Common myeloid progenitor, CD34-positive (primary cell): ENCODE measurements around the gene RWDD1.

ENCODE experiments used
- CTCF ChIA-PET: fragments of 350-600 bp; sonication (Branson Sonifier 250); formaldehyde crosslinking; loops from one replicate; lab custom pipeline; 2021; ENCODE audit warnings: antibody characterized with exemption; lab: Charles Lee
- POLR2A ChIA-PET: fragments of 350-600 bp; sonication (Branson Sonifier 250); formaldehyde crosslinking; loops from one replicate; lab custom pipeline; 2021; ENCODE audit warnings: antibody characterized with exemption; lab: Charles Lee
- DNase-seq, 3 donors: peaks; one replicate each; pipeline versions ENCODE4 v3.0.0 to v3.0.0-alpha.2; 2013
- H3K27ac ChIP-seq, 2 experiments: 1 replicate in 1 of 2; 2 replicates in 1 of 2; pipeline ENCODE4 v1.7.0; 2013; ENCODE audit warnings: inconsistent platforms in 2 of 2, low read length in 2 of 2, mild to moderate bottlenecking in 2 of 2, low read depth in 1 of 2, moderate library complexity in 1 of 2; ENCODE audit not compliant: severe bottlenecking in 2 of 2, insufficient read depth in 1 of 2, poor library complexity in 1 of 2
- H3K27me3 ChIP-seq, 5 experiments: replicated peaks in 2 of 5; 1 replicate in 3 of 5; 2 replicates in 2 of 5; pipeline versions ENCODE4 v1.6.1 to v1.7.0; 2013; ENCODE audit warnings: low read length in 4 of 5, mild to moderate bottlenecking in 2 of 5, moderate library complexity in 2 of 5, inconsistent platforms in 1 of 5; ENCODE audit not compliant: insufficient read depth in 5 of 5, control insufficient read depth in 4 of 5
- H3K36me3 ChIP-seq, 4 experiments: 1 replicate in 2 of 4; 2 replicates in 2 of 4; pipeline versions ENCODE4 v1.6.1 to v1.7.0; 2013; ENCODE audit warnings: low read length in 3 of 4, control low read depth in 1 of 4, mild to moderate bottlenecking in 1 of 4; ENCODE audit not compliant: control insufficient read depth in 4 of 4, insufficient read depth in 4 of 4
- H3K4me1 ChIP-seq, 4 experiments: 1 replicate in 3 of 4; 2 replicates in 1 of 4; pipeline versions ENCODE4 v1.6.1 to v1.7.1; 2013; ENCODE audit warnings: low read length in 3 of 4, mild to moderate bottlenecking in 3 of 4, control low read depth in 1 of 4, inconsistent platforms in 1 of 4, moderate library complexity in 1 of 4; ENCODE audit not compliant: control insufficient read depth in 4 of 4, insufficient read depth in 4 of 4; ENCODE audit errors: control extremely low read depth in 1 of 4
- H3K4me3 ChIP-seq, 7 experiments: 1 replicate in 4 of 7; 2 replicates in 3 of 7; pipeline versions ENCODE4 v1.5.1 to v1.7.0; 2013; ENCODE audit warnings: mild to moderate bottlenecking in 7 of 7, low read length in 6 of 7, moderate library complexity in 6 of 7, inconsistent platforms in 2 of 7, low read depth in 2 of 7, control low read depth in 1 of 7; ENCODE audit not compliant: insufficient read depth in 4 of 7, control insufficient read depth in 1 of 7; ENCODE audit errors: extremely low read depth in 1 of 7
- H3K9me3 ChIP-seq, 5 experiments: 1 replicate in 4 of 5; 2 replicates in 1 of 5; pipeline versions ENCODE4 v1.6.1 to v1.7.1; 2013; ENCODE audit warnings: low read length in 4 of 5, mild to moderate bottlenecking in 2 of 5, inconsistent platforms in 1 of 5, low read depth in 1 of 5, moderate library complexity in 1 of 5; ENCODE audit not compliant: control insufficient read depth in 4 of 5, insufficient read depth in 2 of 5; ENCODE audit errors: control extremely low read depth in 1 of 5
- WGBS: methylation state at CpG from one replicate; pipeline ENCODE4 v1.1.5; 2013; ENCODE audit not compliant: insufficient coverage; 5-methylcytosine and 5-hydroxymethylcytosine counted together

RWDD1 gene

GRCh38 chr6:116564921-116565872, 6.1 kb upstream of the RWDD1 start:
- Histone ChIP-seq H3K4me1 (peaks cover 12 to 22% (median 19%) of the 10 kb centered on the region in 4 experiments), H3K27ac (no peak overlapping the region), H3K4me3 (peak overlapping the region in 5 of 7 experiments; percentile 26 to 77 (median 55)), H3K9me3 (no peaks in the 10 kb centered on the region), H3K27me3 (peaks cover 0 to 2% (median 0%) of the 10 kb centered on the region in 5 experiments), H3K36me3 (no peaks in the 10 kb centered on the region)
- POLR2A ChIA-PET = interaction anchor here (0.6 kb wide), 1 partner anchor 23 kb away, joined by 3 read pairs; no protein-coding TSS in a partner anchor
- DNase-seq = peak; percentile 24 to 64 (median 47)
- 57% methylated on average over 37 of the region's 42 CpGs for WGBS
- CTCF ChIA-PET = interaction anchor here (0.7 to 4.3 kb wide), 8 partner anchors 12 to 297 kb away, joined by 3 to 40 read pairs (median 4); partner anchors contain the start of gene CALHM5

DNA sequence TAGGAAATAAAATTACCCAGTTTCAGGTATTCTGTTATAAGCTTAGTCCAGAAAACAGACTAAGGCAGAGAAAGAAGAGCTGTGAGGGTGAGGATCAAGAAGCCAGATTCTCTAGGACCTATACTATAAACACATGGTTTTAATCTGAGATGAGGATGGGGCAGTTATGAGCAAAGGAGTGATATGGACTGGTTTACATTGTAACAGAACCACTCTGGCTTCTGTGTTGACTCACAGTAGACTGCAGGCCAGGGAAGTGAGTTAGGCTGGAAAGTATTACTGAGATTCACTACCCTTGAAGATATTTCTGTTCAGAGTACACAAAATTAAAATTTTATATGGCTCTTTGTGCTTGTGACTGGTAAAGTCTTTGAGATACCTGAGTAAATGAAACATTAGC, 3.2 kb upstream of the RWDD1 start:
- Histone ChIP-seq H3K9me3 (no peaks in the 10 kb centered on the region), H3K27me3 (peaks cover 0 to 2% (median 0%) of the 10 kb centered on the region in 5 experiments), H3K36me3 (no peaks in the 10 kb centered on the region), H3K4me3 (no peak overlapping the region), H3K27ac (no peak overlapping the region), H3K4me1 (peaks cover 24 to 41% (median 36%) of the 10 kb centered on the region in 4 experiments)
- ChIA-PET POLR2A (no interaction called here), CTCF (interaction anchor here (1.8 kb wide), 1 partner anchor 280 kb away, joined by 4 read pairs; no protein-coding TSS in a partner anchor)
- DNase-seq = no peak

GRCh38 chr6:116568821-116569755, 2.2 kb upstream of the RWDD1 start:
- 50% methylated on average over 4 of the region's 7 CpGs for WGBS
- Histone ChIP-seq H3K36me3 (no peaks in the 10 kb centered on the region), H3K27me3 (no peaks in the 10 kb centered on the region), H3K9me3 (no peaks in the 10 kb centered on the region), H3K4me1 (peaks cover 24 to 45% (median 38%) of the 10 kb centered on the region in 4 experiments), H3K4me3 (no peak overlapping the region), H3K27ac (peak overlapping the region in 1 of 2 experiments; percentile 50)
- ChIA-PET CTCF (interaction anchor here (1.4 to 5.2 kb wide), 5 partner anchors 10 to 301 kb away, joined by 3 to 36 read pairs (median 4); no protein-coding TSS in a partner anchor), POLR2A (no interaction called here)
- peak in 2 of 3 donors; percentile 49 to 64 for DNase-seq

- no peak for DNase-seq
- H3K27ac ChIP-seq = peak overlapping the region; percentile 92 to 97
- ChIA-PET POLR2A (interaction anchor here (0.9 to 1.4 kb wide), 3 partner anchors 46 to 292 kb away, joined by 3 to 6 read pairs (median 3); partner anchors contain the start of gene TSPYL1), CTCF (interaction anchor here (0.6 to 5.2 kb wide), 11 partner anchors 8 to 452 kb away, joined by 3 to 36 read pairs (median 4); partner anchors contain the start of gene KPNA5)
- peaks cover 0 to 11% (median 5%) of the 10 kb centered on the region in 4 experiments for H3K36me3 ChIP-seq
- whole genome bisulfite sequencing = no CpG with 5 or more reads among the region's 12 CpGs
- no peaks in the 10 kb centered on the region for H3K9me3 ChIP-seq
- H3K27me3 ChIP-seq = no peaks in the 10 kb centered on the region
- H3K4me1 ChIP-seq = peaks cover 24 to 37% (median 32%) of the 10 kb centered on the region in 4 experiments
- peak overlapping the region; percentile 82 to 100 (median 97) for H3K4me3 ChIP-seq
Observed at GRCh38 chr6:116571683-116572000, 338 bp downstream of the RWDD1 start.

GRCh38 chr6:116572162-116572561, 858 bp downstream of the RWDD1 start:
- H3K36me3 ChIP-seq = peaks cover 0 to 13% (median 10%) of the 10 kb centered on the region in 4 experiments
- no peaks in the 10 kb centered on the region for H3K27me3 ChIP-seq
- peak overlapping the region in 6 of 7 experiments; percentile 96 to 100 (median 97) for H3K4me3 ChIP-seq
- WGBS = 0% methylated on average over 4 of the region's 7 CpGs
- CTCF ChIA-PET = interaction anchor here (0.6 to 5.2 kb wide), 7 partner anchors 9 to 453 kb away, joined by 3 to 36 read pairs (median 11); no protein-coding TSS in a partner anchor
- no peaks in the 10 kb centered on the region for H3K9me3 ChIP-seq
- DNase-seq = peak in 2 of 3 donors; percentile 17 to 26
- H3K4me1 ChIP-seq = peaks cover 24 to 37% (median 32%) of the 10 kb centered on the region in 4 experiments
- H3K27ac ChIP-seq = peak overlapping the region; percentile 92 to 97
- POLR2A ChIA-PET = interaction anchor here (0.9 to 1.0 kb wide), 2 partner anchors 46 to 95 kb away, joined by 3 read pairs; no protein-coding TSS in a partner anchor

DNA sequence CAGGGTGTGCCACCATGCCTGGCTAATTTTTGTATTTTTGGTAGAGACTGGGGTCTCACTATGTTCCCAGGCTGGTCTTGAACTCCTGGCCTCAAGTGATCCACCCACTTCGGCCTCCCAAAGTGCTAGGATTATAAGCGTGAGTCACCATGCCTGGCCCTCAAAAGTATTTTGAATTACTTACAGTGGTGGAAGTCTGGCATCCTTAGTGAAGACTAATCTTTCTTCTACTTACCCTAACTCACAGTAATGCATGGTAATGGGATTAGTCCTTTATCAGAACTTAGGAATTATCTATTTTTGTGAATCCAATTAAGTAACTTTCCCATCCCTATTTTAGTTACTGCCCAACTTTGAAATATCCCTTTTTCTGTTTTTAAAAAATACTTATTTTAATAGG, 3.9 kb downstream of the RWDD1 start:
- H3K9me3 ChIP-seq = no peaks in the 10 kb centered on the region
- no CpG with 5 or more reads among the region's 2 CpGs for WGBS
- ChIA-PET CTCF (no interaction called here), POLR2A (no interaction called here)
- no peak overlapping the region for H3K4me3 ChIP-seq
- no peak for DNase-seq
- H3K4me1 ChIP-seq = peaks cover 12 to 23% (median 18%) of the 10 kb centered on the region in 4 experiments
- no peak overlapping the region for H3K27ac ChIP-seq
- H3K36me3 ChIP-seq = peaks cover 4 to 19% (median 14%) of the 10 kb centered on the region in 4 experiments
- no peaks in the 10 kb centered on the region for H3K27me3 ChIP-seq
